HEK293 (cell line): ENCODE data around the gene MECP2.

ENCODE experiments used
- CTCF ChIA-PET: fragments of 350-600 bp; formaldehyde crosslinking; extraction: SDS; loops from one replicate; lab custom pipeline; 2021; ENCODE audit warnings: antibody characterized with exemption; lab: Yijun Ruan, JAX
- POLR2A ChIA-PET: fragments of 300-600 bp; formaldehyde crosslinking; extraction: SDS; loops from one replicate; lab custom pipeline; 2020; ENCODE audit warnings: antibody characterized with exemption, inconsistent platforms; lab: Yijun Ruan, JAX
- H3K27ac ChIP-seq: fragments of 200-500 bp; sonication (Bioruptor generic); 2 replicates; pipeline ENCODE4 v1.5.1; 2014; ENCODE audit warnings: low read depth, low read length, control low read depth, inconsistent platforms; ENCODE audit errors: extremely low read depth
- H3K36me3 ChIP-seq, 2 experiments: fragments of 200-500 bp in 1 of 2; sonication (Bioruptor generic) in 1 of 2; 1 replicate in 1 of 2; 2 replicates in 1 of 2; pipeline ENCODE4 v1.5.1; 2014 to 2017; ENCODE audit warnings: inconsistent platforms in 2 of 2, low read length in 2 of 2; ENCODE audit not compliant: control insufficient read depth in 2 of 2, insufficient read depth in 1 of 2
- H3K4me1 ChIP-seq: fragments of 200-500 bp; sonication (Bioruptor generic); 2 replicates; pipeline ENCODE4 v1.5.1; 2014; ENCODE audit warnings: mild to moderate bottlenecking, low read length, inconsistent platforms; ENCODE audit not compliant: control insufficient read depth, insufficient read depth
- H3K4me3 ChIP-seq: 2 replicates; pipeline ENCODE4 v1.5.1; 2011; ENCODE audit warnings: low read depth, mild to moderate bottlenecking, control low read depth, low read length, moderate library complexity
- H3K9me3 ChIP-seq: fragments of 200-500 bp; sonication (Bioruptor generic); 2 replicates; pipeline ENCODE4 v1.5.1; 2014; ENCODE audit warnings: low read depth, low read length, inconsistent platforms; ENCODE audit not compliant: control insufficient read depth, insufficient read depth
- AEBP2 ChIP-seq: fragments of 450-650 bp; formaldehyde crosslinking; IDR thresholded peaks from 2 replicates; pipeline ENCODE4 v1.5.1; 2016; ENCODE audit warnings: missing biosample characterization, missing genetic modification characterization, borderline replicate concordance
- BCL6B ChIP-seq: fragments of 450-650 bp; formaldehyde crosslinking; IDR thresholded peaks from 2 replicates; pipeline ENCODE4 v1.5.1; 2017; ENCODE audit warnings: missing biosample characterization, missing genetic modification characterization
- GLIS1 ChIP-seq: fragments of 450-650 bp; formaldehyde crosslinking; IDR thresholded peaks from 2 replicates; pipeline ENCODE4 v1.5.1; 2016; ENCODE audit warnings: missing biosample characterization, missing genetic modification characterization
- KLF9 ChIP-seq: fragments of 450-650 bp; formaldehyde crosslinking; IDR thresholded peaks from 2 replicates; pipeline ENCODE4 v1.5.1; 2016; ENCODE audit warnings: missing biosample characterization, missing genetic modification characterization, low read depth
- ZBTB7A ChIP-seq: fragments of 450-650 bp; formaldehyde crosslinking; IDR thresholded peaks from 2 replicates; pipeline ENCODE4 v1.5.1; 2016; ENCODE audit warnings: low read depth, missing biosample characterization, missing genetic modification characterization
- ZFP69B ChIP-seq: fragments of 450-650 bp; formaldehyde crosslinking; IDR thresholded peaks from 2 replicates; pipeline ENCODE4 v1.5.1; 2016; ENCODE audit warnings: missing biosample characterization, missing genetic modification characterization
- ZNF121 ChIP-seq: fragments of 450-650 bp; formaldehyde crosslinking; IDR thresholded peaks from 2 replicates; pipeline ENCODE4 v1.5.1; 2016; ENCODE audit warnings: missing biosample characterization, missing genetic modification characterization
- ZNF266 ChIP-seq: fragments of 450-650 bp; formaldehyde crosslinking; IDR thresholded peaks from 2 replicates; pipeline ENCODE4 v1.5.1; 2016; ENCODE audit warnings: missing biosample characterization, missing genetic modification characterization, low read depth
- ZNF292 ChIP-seq: fragments of 450-650 bp; formaldehyde crosslinking; IDR thresholded peaks from 2 replicates; pipeline ENCODE4 v1.5.1; 2016; ENCODE audit warnings: low read depth, missing biosample characterization, missing genetic modification characterization, borderline replicate concordance
- ZNF37A ChIP-seq: fragments of 450-650 bp; IDR thresholded peaks from 2 replicates; pipeline ENCODE4 v1.5.1; 2018; ENCODE audit warnings: missing biosample characterization, missing genetic modification characterization
- ZNF513 ChIP-seq: fragments of 450-650 bp; IDR thresholded peaks from 2 replicates; pipeline ENCODE4 v1.5.1; 2018; ENCODE audit warnings: missing biosample characterization, missing genetic modification characterization
- ZNF600 ChIP-seq: fragments of 450-650 bp; formaldehyde crosslinking; IDR thresholded peaks from 2 replicates; pipeline ENCODE4 v1.5.1; 2016; ENCODE audit warnings: missing biosample characterization, missing genetic modification characterization
- ZNF626 ChIP-seq: fragments of 450-650 bp; sonication (Bioruptor Pico); formaldehyde crosslinking; IDR thresholded peaks from 2 replicates; pipeline ENCODE4 v1.5.1; 2018; ENCODE audit warnings: missing biosample characterization, missing genetic modification characterization, inconsistent platforms
- ZNF629 ChIP-seq: fragments of 450-650 bp; formaldehyde crosslinking; IDR thresholded peaks from 2 replicates; pipeline ENCODE4 v1.5.1; 2017; ENCODE audit warnings: missing biosample characterization, missing genetic modification characterization
- ZNF670 ChIP-seq: fragments of 450-650 bp; formaldehyde crosslinking; IDR thresholded peaks from 2 replicates; pipeline ENCODE4 v1.5.1; 2016; ENCODE audit warnings: missing biosample characterization, missing genetic modification characterization, low read depth
- ZNF692 ChIP-seq: fragments of 450-650 bp; formaldehyde crosslinking; IDR thresholded peaks from 2 replicates; pipeline ENCODE4 v1.5.1; 2016; ENCODE audit warnings: missing biosample characterization, missing genetic modification characterization
- ZNF76 ChIP-seq: fragments of 450-650 bp; formaldehyde crosslinking; IDR thresholded peaks from 2 replicates; pipeline ENCODE4; 2016; ENCODE audit warnings: low read depth, missing biosample characterization, missing genetic modification characterization, borderline replicate concordance
- TF ChIP-seq, protein P1 (sequence below): fragments of 450-650 bp; formaldehyde crosslinking; IDR thresholded peaks from 2 replicates; pipeline ENCODE4 v1.5.1; 2017; ENCODE audit warnings: missing biosample characterization, missing genetic modification characterization
- TF ChIP-seq, protein P2 (sequence below): fragments of 450-650 bp; formaldehyde crosslinking; IDR thresholded peaks from 2 replicates; pipeline ENCODE4 v1.5.1; 2017; ENCODE audit warnings: missing biosample characterization, missing genetic modification characterization

The MECP2 gene

GRCh38 chrX:154056770-154057241 lies 40.7 kb downstream of the MECP2 start:
- TF ChIP-seq BCL6B (tag by site-specific recombination) = no peak
- TF ChIP-seq ZBTB7A = no peak
- TF ChIP-seq, protein P1, sequence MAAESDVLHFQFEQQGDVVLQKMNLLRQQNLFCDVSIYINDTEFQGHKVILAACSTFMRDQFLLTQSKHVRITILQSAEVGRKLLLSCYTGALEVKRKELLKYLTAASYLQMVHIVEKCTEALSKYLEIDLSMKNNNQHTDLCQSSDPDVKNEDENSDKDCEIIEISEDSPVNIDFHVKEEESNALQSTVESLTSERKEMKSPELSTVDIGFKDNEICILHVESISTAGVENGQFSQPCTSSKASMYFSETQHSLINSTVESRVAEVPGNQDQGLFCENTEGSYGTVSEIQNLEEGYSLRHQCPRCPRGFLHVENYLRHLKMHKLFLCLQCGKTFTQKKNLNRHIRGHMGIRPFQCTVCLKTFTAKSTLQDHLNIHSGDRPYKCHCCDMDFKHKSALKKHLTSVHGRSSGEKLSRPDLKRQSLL = no peak
- no peak for TF ChIP-seq ZNF292 (tag by site-specific recombination)
- no peak for TF ChIP-seq GLIS1 (tag by site-specific recombination)
- TF ChIP-seq KLF9 = no peak
- TF ChIP-seq ZNF76 (tag by site-specific recombination) = no peak
- TF ChIP-seq, protein P2, sequence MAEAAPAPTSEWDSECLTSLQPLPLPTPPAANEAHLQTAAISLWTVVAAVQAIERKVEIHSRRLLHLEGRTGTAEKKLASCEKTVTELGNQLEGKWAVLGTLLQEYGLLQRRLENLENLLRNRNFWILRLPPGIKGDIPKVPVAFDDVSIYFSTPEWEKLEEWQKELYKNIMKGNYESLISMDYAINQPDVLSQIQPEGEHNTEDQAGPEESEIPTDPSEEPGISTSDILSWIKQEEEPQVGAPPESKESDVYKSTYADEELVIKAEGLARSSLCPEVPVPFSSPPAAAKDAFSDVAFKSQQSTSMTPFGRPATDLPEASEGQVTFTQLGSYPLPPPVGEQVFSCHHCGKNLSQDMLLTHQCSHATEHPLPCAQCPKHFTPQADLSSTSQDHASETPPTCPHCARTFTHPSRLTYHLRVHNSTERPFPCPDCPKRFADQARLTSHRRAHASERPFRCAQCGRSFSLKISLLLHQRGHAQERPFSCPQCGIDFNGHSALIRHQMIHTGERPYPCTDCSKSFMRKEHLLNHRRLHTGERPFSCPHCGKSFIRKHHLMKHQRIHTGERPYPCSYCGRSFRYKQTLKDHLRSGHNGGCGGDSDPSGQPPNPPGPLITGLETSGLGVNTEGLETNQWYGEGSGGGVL (tag by site-specific recombination) = no peak
- no peak for TF ChIP-seq ZNF626 (tag by site-specific recombination)
- TF ChIP-seq ZFP69B (tag by site-specific recombination) = no peak
- TF ChIP-seq ZNF600 (tag by site-specific recombination) = no peak
- TF ChIP-seq ZNF37A = no peak
- no peak for TF ChIP-seq ZNF266 (tag by site-specific recombination)
- no peak for TF ChIP-seq ZNF629 (tag by site-specific recombination)
- no peak for TF ChIP-seq ZNF692 (tag by site-specific recombination)
- TF ChIP-seq AEBP2 (tag by site-specific recombination) = no peak
- no peak for TF ChIP-seq ZNF513 (tag by site-specific recombination)
- TF ChIP-seq ZNF121 (tag by site-specific recombination) = no peak
- TF ChIP-seq ZNF670 (tag by site-specific recombination) = no peak
- ChIA-PET CTCF (interaction anchor here (0.6 to 1.6 kb wide), 3 partner anchors 10 to 44 kb away, joined by 3 to 7 read pairs (median 4); no protein-coding TSS in a partner anchor), POLR2A (no interaction called here)

More at GRCh38 chrX:154056770-154057241, 40.7 kb downstream of the MECP2 start:
- Histone ChIP-seq H3K9me3 (no peaks in the 10 kb centered on the region), H3K4me3 (no peak overlapping the region), H3K36me3 (peaks cover 3 to 15% of the 10 kb centered on the region in 2 experiments; a peak in 2 of 3 replicates), H3K4me1 (no peaks in the 10 kb centered on the region), H3K27ac (no peak overlapping the region)
